Measurements from ENCODE around the gene BMP7.
"Not testable (repeated sequence)": the region's sequence is repeated elsewhere in the genome, so short reads cannot be mapped to it uniquely, and the experiment has no call there.

Gene BMP7

DNA sequence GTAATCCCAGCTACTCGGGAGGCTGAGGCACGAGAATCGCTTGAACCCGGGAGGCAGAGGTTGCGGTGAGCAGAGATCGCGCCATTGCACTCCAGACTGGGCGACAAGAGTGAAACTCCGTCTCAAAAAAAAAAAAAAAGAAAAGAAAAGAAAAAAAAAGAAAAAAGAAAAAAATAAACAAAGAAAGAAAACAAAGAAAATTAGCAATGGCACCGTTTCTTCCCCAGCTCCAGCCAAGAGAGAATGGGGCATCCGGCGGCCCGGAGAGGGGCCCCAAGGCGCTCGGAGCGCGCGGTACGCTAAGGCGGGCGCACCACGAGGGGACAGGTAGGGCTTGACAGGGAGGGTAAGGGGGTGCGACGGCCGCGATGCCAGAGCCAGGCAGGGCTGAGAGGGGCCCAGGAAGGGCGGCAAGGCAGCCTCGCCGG lies 1.5 kb downstream of the BMP7 start:
- DNase-seq = not testable (repeated sequence)

DNA sequence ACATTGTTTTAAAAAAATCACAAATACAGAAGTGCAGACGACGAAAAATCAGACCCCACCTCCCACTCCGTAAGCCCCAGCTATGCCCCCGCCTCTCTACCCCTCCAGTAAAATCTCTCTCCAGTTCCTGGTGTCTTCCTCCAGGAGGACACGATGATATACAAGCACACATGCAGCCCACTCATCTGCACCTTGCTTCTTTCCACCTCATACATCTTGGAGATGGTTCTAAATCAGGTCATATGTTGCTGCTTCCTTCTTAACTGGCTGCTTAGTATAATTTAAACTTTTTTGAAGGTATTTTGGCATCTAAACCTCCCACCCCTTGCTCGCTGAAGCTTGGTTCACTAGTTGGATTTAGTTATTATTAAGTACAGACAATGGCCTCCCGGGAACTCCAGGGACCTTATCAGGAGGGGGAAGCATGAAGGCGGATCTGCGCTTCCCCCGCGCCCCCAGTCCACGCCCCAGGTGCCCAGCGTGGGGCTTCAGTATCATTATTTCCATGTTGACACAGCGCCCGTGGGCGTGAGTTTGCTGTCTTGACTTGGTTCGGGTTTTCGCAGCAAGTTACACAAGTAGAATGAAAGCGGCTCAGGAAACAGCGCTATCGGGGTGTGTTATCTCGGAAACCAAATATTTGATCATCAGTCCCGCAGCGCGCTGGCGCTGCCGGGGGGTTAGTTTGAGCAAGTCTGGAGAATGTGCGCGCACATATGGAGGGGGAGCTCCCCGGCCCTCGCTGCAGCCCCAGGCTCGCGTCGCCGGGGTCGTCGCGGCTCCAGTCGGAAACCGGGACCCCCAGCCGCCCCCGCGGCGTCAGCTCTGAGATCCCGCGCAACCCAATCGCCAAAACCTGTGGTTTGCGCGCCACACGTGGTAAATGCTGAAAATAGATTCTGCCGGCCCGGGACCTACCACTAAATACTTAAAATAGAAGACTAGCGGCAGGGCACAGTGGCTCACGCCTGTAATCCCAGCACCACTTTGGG lies 2.3 kb downstream of the BMP7 start:
- no peak for DNase-seq

DNA sequence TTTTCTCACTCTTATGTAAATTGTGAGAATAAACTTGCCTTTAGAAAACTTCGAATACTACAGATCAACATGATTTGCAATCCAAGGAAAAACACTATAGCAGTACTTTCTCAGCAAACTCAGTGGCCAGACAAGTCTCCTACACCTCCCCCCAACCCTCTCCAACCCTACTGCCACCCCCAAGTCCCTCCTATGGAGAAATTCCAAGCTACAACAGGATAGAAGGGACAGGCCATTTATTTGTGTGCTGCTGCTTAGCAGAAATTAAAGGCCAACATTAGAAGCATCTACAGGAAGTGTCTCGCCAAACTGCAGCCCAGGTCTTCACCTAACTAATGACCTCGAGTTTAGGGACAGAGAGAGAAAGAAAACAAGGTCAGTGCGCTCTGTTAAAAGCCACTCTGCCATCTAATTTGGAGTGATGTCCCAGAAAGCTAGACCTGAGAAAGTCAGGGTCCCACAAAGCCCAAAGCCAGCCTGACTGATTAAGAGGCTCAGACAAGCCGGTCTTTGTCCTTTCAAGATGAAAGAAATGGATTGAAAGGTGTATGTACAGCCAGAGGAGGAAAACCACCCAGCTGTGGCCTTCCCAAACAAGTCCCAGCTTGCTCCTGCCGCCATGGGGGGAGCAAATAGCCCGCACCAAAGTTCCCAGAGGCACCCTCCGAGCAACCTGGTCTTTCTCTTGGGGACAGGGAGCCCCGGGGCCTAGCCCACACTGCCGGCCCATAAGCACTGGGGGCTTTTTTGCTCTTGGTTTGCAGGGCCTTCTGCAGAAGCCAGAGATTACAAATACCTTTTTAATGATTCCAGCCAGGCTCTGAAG lies 3.4 kb downstream of the BMP7 start:
- DNase-seq = no peak

DNA sequence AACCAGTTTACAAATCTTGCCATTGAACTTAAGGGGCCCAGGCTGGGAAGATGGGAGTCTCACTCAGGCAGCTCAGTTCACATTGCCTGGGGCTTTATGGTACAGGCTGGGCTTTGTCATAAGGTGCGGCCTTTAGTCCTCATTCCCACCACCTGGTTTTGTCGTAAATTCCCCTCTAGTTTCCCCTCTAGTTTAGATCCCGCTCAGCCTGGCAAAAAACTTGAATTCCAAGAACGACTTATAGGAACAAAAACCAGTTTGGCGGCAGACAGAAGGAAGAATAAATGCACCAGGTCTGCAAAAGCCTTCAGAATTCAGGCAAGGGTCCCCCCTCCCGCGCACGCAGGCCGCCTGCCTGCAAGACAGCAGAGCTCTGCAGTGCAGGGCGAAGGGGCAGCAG lies 4.1 kb downstream of the BMP7 start:
- DNase-seq = no peak

DNA sequence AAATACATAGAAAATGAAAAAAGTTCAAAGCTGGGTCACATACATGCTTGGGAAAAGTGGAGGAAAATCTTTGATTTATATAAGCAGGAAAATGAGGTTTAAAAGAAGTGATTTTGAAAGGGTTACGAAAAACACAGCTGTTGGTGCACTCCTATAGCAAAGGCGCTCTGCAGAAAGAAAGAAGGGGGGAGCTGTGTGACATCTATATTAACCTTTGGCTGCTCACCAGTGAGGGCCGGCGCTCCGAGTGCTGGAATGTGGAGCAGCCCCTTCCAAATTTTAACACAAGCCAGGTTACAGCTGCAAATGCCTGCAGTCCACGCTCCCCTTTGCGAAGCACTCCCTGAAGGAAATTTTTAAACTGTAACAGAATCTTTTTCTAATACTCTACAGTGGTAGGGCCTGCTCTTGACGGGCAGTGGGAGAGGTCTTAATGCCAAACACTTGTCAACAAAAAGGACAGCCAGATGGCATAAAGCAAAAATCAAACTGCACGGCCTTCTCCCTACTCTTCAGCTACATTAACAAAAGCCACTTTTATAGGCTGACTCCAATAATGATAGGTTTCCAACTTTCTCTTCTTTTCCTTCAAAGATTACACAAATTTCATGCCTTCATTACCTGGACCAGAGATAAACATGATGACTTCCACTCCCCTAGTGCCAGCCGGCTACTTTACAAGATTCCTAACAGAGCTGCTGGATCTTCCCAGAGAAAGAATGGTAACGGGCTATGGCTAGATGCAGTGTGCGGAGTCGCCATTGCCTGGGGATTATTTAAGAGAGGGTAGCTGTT lies 4.8 kb downstream of the BMP7 start:
- no peak for DNase-seq

DNA sequence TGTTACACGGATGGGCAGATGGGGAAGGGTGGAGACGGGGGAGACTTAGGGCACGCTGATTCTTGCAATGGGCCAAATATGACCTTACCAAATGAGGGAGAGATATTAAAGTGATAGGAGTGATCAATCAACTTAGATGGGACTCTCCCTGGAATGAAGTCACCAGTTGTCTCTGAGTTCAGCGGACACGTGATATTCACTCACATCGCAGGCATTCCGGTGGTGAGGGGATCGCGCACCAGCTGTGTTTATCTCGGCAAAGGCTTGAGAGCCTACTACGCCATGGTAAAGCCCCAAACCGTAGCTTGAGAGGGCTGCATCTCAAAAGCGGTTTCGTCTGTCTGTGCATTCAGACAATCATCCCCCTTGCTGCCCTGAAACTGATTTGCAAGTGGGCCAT lies 5.5 kb downstream of the BMP7 start:
- no peak for DNase-seq

DNA sequence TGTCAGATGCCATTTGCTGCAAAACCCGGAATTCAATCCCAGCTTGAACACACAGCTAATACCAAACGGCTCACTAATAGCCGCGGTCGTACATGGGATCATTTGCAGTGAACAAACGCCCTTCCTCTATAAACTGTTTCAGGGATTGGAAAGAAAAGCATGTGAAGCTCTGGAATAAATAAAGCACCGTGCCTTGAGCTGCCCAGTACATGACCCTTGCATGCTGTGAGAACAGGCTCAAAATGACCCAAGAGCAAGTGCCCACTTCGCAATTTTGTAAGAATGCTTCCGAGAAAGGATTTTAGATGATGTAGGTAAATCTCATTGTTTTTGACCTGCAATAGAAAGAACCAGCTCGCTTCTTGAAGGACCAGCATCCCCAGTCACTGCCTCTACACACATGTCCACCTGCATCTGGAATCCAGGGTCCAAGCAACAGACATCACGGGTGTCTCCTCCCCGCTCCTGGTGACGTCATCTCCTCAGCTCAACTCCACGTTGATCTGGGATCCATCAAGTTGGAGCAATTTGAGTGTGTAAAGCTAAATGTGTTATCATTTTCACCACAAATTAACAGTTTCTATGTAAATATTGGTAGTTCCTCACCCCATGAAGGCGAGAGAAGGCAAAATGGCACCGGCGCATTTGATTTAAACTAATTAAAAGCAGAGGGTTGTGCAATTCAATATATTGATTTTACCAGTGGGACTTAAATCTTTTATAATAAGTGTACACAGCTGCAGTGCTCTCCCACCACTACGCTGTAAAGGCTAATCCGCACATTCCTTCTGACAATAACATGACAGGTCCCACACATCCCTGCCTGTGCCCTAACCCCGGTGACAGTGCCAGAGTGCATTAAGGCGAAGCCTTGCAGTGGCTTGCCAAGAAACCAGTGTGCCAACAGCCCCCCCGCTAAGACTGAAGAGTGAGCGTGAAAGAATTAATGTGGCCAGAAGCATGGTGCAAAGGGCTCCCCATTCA lies 6.2 kb downstream of the BMP7 start:
- DNase-seq = no peak

DNA sequence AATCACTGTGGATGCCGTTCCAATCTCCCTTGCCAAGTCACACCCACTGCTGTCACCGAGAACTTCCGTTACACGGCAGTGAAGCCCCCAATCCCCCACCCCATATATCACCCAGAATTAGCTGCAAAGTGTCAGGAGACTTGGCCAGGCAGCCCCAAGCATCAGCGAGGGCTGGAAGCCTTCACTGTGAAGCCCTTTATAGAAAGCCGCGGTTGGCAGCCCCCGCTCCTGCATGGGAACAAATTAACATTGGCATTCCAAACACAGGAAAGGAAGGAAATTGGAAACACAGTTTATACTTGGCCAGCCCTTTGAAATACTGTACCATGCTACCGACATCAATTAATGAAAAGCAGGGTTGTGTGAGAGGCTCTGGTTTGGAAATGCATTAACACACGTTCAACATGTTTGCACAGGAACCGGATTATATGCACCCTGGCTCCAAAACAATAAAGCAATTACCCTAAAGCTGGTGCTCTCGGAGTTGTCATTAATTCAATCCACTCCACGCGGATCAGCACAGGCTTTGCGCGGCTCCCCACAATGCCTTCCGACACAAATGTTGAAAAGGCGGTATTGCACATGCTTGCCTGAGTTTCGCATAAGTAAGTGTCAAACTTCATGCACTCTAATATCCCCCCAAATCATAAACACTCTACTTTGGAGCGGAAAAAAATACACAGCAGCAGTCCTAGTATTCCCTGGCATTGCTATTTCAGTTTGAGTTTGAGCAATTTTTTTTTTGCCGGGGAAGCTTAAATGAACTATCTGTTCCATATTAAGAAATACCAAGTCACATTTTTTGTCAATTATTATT lies 7.1 kb downstream of the BMP7 start:
- DNase-seq = no peak

DNA sequence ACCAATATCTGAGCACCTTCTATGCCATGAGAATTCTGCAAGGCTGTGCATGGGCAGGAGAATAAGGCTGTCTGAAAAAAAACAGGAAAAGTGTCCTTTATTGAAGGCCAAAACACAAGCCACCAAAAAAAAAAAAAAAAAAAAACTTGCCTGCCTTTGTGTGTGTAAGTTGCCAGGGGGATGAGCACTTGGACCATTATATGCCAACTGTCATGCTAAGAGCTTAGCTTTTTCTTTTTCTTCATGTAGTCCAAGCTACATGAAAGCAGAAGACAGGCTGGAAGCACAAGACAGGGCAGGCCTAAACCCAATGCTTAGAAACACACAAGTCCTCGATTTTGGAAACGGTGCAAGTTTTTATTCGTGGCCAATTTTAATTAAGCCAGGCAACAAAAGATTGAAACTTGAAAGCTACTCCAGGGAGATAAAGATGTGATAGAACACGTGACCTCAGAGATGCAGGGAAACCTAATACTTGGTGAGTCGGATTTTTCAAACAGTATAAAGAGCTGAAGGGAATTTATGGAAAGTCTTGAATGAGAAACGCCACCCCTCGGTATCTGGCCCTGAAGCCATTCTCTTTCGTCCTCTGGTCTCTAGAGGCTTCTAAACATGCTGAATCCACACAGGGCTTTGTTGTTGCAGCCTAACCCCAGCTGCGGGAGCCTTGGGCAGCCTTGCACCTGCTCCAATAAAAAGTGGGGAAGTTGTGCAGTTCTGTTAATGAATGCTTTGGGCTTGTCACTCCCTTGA lies 8.6 kb downstream of the BMP7 start:
- DNase-seq = no peak

DNA sequence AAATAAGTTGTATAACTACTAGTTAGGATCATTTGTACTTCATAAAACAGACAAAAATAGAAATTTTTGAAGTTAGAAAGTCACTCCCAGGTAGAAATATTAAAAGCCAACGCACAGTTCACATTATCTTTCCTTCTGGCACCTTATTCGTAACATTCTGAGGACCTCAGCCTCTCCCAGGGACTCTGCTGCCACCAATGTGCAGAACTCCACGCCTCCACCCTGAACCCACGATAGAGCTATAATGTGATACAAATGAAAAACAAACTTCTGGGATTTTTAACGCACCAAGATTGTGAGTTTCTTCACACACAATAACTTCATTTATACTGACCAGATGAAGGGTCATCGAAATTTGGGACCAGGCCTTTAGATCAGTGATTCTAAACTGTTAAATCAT lies 9.5 kb downstream of the BMP7 start:
- no peak for DNase-seq

DNA sequence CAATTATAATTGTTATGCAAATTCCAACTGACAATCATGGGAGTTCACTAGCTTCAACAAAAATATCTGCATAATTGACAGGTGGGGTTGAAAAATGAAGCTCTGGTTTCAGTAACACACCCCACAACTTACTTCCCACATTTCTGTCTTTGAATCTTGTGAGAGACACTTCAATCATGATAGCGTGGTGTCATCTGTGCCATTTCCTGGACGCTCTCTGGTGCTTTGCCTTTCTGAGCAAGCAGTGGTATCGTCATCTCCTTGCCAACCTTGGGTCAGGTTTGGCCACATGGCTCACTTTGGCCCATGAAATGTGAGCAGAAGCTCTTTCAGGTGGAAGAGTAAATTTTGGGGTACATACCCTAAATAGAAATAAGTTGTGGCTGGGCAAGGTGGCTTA lies 10.2 kb downstream of the BMP7 start:
- DNase-seq = no peak

DNA sequence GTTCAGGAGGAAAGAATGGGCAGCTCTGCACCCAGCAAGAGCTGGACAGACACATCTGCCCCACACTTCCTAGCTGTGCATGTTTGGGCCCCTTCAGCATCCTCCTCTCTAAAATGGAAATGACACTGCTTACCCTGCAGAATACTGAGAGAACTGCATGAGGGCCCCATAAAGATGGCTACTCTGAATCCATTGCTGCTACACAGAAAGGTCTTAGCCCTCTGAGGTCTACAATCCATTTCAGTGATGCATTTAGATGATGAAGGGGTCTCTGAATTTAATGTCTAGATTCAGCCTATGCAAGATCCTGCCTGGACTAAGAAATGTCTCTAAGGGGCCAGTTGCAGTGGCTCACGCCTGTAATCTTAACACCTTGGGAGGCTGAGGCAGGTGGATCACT lies 11.3 kb downstream of the BMP7 start:
- DNase-seq = no peak

DNA sequence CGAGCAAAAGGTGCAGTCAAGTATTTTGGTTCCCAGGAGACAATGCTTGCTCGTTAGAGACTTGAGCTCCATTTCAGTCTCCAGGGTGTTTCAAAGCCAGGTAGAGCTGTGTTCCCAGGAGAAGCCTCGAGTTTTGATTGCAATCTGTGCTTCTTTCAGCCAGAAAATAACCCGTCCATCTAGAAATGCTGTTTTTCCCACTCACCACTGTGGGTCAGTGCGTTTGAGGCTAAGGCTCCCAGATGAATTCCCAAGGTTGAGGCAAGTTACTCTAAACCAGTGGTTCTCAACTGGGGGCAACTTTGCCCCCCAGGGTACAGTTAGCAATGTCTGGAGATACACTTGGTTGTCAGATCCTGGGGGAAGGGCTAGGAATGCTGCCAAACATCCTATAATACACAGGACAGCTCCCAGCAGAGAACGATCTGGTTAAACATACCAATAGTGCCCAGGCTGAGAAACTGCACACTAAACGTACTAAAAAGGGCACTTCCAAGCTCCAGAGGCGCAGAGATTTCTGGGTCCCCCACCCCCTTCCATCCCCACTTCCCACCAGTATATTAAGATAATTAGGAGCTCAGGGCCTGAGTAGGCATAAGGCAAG lies 13.8 kb downstream of the BMP7 start:
- no peak for DNase-seq

DNA sequence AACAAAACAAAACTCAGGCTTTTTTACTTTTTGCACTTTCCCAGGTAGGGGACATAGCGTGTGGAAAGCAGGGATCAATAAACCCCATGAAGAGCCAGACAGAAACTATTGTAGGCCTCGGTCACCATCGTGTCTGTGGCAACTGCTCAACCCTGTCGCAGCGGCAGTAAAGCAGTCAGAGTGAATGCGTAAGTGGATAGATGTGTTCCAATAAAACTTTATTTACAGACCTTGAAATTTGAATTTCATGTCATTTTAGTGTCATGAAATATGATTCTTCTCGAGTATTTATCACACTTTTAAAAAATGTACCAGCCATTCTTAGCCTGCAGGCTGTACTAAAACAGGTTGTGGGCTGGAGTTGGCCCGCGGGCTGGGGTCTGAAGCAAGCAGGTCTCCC lies 14.5 kb downstream of the BMP7 start:
- DNase-seq = no peak

DNA sequence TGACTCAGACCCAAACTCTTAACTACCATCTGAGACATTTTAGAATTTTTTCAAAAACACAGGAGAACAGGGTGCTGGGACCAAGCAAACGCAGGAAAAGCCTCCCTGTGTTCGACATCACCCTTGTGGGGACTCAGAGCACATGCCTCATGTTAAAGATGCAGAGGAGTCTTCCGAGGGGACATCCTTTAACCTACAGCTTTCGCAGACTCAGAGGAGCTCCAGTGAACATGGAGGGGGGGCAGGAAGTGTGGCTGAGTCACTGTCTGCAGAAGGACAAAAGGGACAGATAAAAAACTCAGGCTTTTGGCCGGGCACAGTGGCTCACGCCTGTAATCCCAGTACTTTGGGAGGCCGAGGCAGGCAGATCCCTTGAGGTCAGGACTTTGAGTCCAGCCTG lies 15.1 kb downstream of the BMP7 start:
- DNase-seq = no peak

DNA sequence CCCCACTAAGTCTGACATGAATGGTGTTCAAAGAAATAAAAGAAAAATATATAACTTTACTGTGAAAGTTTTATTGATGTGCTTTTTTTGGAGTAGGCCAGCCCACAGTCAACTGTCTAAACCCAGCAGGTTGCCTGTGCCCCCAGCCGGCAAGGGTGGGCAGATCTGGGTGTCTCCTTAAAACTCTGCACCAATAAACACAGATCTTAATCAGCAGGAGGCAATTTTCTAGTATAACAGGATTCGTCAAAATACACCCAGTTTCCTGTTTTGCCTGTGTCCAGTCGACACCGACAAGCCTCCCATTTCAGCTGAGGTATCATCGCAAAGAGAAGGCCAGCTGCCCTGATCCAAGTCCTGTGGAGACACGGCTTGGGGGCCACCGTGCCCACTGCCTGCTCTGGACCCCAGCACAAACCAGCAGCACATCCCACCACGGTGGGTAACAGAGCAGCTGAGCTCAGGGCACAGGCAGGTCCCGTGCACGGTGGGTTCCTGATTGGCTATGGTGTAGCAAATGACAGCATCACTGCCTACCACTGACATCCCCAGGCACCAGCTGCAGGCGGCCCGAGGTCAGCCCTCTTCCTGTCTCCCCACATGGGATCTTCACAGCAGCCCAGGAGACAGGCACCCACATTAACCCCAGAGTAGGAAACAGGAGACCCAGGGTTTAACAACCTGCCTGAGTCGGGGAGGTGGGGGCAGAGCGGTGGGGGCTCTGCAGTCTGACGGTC lies 15.7 kb downstream of the BMP7 start:
- no peak for DNase-seq

DNA sequence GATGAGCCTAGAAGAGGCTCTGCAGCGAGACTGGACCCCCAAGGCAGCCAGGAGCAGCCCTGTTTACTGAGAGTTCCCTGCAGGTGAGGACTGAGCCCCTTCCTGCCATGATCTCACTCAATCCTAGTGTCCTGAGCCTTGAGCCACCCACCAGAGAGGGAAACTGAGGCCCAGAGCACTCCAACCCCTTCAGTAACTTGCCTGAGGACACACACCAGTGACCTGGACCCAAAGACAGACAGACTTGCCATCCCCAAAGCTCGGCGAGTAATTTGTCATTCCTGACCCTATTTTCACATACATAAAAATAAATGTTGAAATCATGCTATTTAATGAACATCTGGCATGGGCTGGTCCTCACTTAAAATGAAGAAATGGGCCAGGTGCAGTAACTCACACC lies 16.7 kb downstream of the BMP7 start:
- no peak for DNase-seq

DNA sequence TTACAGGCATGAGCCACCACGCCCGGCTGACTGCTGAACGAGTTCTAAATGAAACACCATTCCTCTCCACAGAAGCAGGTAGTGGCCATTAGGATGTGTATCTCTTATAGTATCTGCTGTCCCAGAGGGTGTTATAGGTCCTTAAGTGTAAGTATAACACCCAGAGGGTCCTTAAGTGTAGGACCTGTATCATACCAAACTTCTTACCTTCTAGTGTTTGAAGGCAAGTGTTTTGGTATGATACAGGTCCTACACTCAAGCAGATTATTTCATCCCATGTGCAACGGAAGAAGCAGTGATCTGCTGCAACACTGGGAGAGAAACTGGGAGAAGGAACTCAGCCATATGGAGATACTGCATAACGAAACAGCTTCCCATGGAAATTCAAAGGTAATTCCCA lies 17.4 kb downstream of the BMP7 start:
- no peak for DNase-seq

Data from stimulated activated naive CD4-positive, alpha-beta T cell (primary cell).